ENCODE measurements around the gene TUFT1. TPM values are rescaled to one million over a fixed set of nuclear protein-coding genes. Genes with fewer than 3 reads are reported as not detected.
A peak's percentile ranks its signal among the peaks of the same experiment; 100 is the strongest.

Gene TUFT1
- total RNA-seq, 1 donor from 2014 or later, result 7.0 TPM

DNA sequence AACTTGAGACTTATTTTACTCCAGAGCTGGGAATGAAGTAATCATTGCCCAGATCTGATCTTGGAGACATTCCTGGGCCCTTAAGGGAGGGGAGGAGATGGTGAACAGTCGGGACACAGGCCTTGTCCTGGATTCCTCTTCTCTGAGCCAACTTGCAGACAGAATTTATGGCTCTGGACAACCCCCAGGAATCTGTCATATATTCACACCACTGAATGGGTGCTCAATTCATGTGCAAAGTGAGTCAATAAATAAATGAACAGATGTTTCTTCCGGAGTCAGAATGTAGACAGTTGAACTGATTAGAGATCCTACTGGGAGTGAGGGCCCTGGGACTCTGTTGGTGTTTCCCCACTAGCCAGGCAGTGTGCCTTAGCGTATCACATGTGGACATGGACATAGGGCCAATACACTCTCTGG lies 2.6 kb downstream of the TUFT1 start:
- Mint-ChIP-seq H3K4me3 (ENCODE audit: unreplicated experiment) (peak overlapping the region; percentile 11), H3K9me3 (ENCODE audit: unreplicated experiment) (peaks cover 4% of the 10 kb centered on the region), H3K36me3 (ENCODE audit: unreplicated experiment) (no peaks in the 10 kb centered on the region), H3K27me3 (ENCODE audit: unreplicated experiment) (peaks cover 7% of the 10 kb centered on the region), H3K27ac (ENCODE audit: unreplicated experiment) (no peak overlapping the region), H3K4me1 (ENCODE audit: low read depth, unreplicated experiment) (peaks cover 7% of the 10 kb centered on the region)
- TF ChIP-seq, protein P1, sequence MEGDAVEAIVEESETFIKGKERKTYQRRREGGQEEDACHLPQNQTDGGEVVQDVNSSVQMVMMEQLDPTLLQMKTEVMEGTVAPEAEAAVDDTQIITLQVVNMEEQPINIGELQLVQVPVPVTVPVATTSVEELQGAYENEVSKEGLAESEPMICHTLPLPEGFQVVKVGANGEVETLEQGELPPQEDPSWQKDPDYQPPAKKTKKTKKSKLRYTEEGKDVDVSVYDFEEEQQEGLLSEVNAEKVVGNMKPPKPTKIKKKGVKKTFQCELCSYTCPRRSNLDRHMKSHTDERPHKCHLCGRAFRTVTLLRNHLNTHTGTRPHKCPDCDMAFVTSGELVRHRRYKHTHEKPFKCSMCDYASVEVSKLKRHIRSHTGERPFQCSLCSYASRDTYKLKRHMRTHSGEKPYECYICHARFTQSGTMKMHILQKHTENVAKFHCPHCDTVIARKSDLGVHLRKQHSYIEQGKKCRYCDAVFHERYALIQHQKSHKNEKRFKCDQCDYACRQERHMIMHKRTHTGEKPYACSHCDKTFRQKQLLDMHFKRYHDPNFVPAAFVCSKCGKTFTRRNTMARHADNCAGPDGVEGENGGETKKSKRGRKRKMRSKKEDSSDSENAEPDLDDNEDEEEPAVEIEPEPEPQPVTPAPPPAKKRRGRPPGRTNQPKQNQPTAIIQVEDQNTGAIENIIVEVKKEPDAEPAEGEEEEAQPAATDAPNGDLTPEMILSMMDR (IDR thresholded peaks at IDR 0.05; ENCODE audit: partially characterized antibody, unreplicated experiment), result no peak
- no peak for DNase-seq

- Mint-ChIP-seq H3K4me1 (ENCODE audit: low read depth, unreplicated experiment) (peaks cover 7% of the 10 kb centered on the region), H3K27me3 (ENCODE audit: unreplicated experiment) (peaks cover 7% of the 10 kb centered on the region), H3K4me3 (ENCODE audit: unreplicated experiment) (no peak overlapping the region), H3K27ac (ENCODE audit: unreplicated experiment) (no peak overlapping the region), H3K36me3 (ENCODE audit: unreplicated experiment) (no peaks in the 10 kb centered on the region), H3K9me3 (ENCODE audit: unreplicated experiment) (peaks cover 4% of the 10 kb centered on the region)
- TF ChIP-seq, protein P1 (IDR thresholded peaks at IDR 0.05; ENCODE audit: partially characterized antibody, unreplicated experiment), result no peak
- no peak for DNase-seq
Observed at GRCh38 chr1:151545542-151545941, 5.4 kb downstream of the TUFT1 start.

DNA sequence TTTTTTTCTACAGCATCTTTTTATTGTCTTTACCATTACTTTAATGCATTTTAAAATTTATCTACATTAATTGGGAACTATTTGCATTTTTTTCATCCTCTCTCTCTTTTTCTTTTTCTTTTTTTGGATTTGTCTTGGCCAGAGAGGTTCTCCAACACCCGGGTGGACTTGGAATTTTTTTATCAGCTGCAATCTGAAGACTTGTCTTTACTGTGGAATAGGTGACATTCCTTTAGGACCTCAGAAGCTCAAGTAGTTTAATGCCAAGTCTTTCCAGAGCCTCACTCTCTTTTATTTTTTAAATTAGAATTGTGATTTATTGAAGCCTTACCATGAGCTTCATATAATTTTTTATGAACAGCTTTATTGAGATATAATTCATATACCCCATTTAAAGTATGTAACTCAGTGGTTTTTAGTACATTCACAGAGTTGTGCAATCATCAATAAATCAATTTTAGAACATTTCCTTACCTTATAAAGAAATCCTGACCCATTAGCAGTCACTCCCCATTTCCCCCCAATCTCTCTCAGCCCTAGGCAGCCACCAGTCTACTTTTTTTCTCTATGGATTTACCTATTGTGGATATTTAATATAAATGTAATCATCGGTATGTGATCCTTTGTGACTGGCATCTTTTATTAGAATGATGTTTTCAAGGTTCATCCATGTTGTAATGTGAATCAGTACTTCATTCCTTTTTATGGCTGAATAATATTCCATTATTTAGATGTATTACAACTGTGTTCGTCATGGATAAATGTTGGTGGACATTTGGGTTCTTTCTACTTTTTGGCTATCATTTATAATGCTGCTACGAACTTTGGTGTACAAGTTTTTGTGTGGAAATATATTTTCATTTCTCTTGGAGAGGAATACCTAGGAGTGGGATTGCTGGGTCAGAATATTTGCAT lies 6.2 kb downstream of the TUFT1 start:
- H3K27me3 Mint-ChIP-seq (ENCODE audit: unreplicated experiment), result peaks cover 5% of the 10 kb centered on the region
- H3K4me1 Mint-ChIP-seq (ENCODE audit: low read depth, unreplicated experiment), result peaks cover 7% of the 10 kb centered on the region
- H3K27ac Mint-ChIP-seq (ENCODE audit: unreplicated experiment), result no peak overlapping the region
- H3K9me3 Mint-ChIP-seq (ENCODE audit: unreplicated experiment), result peaks cover 4% of the 10 kb centered on the region
- no peaks in the 10 kb centered on the region for H3K36me3 Mint-ChIP-seq (ENCODE audit: unreplicated experiment)
- DNase-seq, result no peak
- TF ChIP-seq, protein P1 (IDR thresholded peaks at IDR 0.05; ENCODE audit: partially characterized antibody, unreplicated experiment), result no peak
- H3K4me3 Mint-ChIP-seq (ENCODE audit: unreplicated experiment), result no peak overlapping the region

DNA sequence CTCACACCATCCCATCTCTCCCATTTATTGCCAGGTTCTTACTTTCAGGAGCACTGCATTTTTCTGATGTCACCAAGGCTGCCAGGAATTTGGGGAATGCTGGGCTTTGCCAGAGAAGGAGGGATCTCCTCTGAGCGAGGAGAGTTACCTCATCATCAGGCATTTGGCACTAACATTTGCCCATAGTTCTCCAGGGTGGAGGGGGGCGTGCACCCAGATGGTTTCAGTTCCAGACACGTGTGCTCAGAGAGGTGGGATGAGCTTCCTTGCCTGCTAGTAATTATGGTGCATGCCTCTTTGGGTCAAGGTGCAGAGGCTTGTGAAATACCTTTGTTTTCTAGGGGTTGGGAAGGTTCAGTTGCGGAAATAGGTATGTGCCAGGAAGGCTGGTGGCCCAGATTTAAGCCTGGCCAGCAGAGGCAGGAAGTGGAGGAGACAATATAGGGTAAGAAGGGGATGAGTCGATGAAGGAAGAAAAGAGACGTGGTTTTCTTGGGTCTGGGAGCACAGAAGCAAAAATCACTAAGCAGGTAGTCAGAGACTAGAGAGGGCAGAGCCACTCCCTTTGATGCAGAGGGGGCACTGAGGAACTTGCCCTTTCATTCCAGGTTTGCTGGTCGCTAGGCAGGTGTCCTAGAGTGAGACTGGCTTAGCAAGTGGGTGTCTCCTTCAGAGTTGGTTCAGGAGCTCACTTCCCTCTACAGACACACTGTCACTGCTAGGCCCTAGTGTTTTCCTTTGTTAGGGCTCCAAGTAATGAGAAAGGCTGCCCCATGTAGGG lies 7.2 kb downstream of the TUFT1 start:
- Mint-ChIP-seq H3K27me3 (ENCODE audit: unreplicated experiment) (peaks cover 3% of the 10 kb centered on the region), H3K36me3 (ENCODE audit: unreplicated experiment) (no peaks in the 10 kb centered on the region), H3K4me1 (ENCODE audit: low read depth, unreplicated experiment) (peaks cover 4% of the 10 kb centered on the region), H3K27ac (ENCODE audit: unreplicated experiment) (no peak overlapping the region), H3K4me3 (ENCODE audit: unreplicated experiment) (no peak overlapping the region), H3K9me3 (ENCODE audit: unreplicated experiment) (peaks cover 4% of the 10 kb centered on the region)
- no peak for DNase-seq
- TF ChIP-seq, protein P1 (IDR thresholded peaks at IDR 0.05; ENCODE audit: partially characterized antibody, unreplicated experiment), result no peak

Data from glutamatergic neuron (in vitro differentiated cells).